OCI-M2 (cell line): ENCODE results near the gene MALSU1.

Experiments used
- DNase-seq: peaks from one replicate; lab custom pipeline; 2025; ENCODE audit not compliant: unreplicated experiment; lab: John Stamatoyannopoulos, UW

MALSU1 gene

GRCh38 chr7:23358152-23358674, 59.1 kb downstream of the MALSU1 start:
- no peak for DNase-seq
